ENCODE results near the gene SLC25A23.

Gene SLC25A23

GRCh38 chr19:6460099-6460884, 700 bp upstream of the SLC25A23 start:
- DNase-seq (ENCODE audit: extremely low read depth, low read depth): peak; percentile 93
- peak; percentile 41 for TF ChIP-seq CTCF (IDR thresholded peaks at IDR 0.05; ENCODE audit: low read depth, low read length)

GRCh38 chr19:6458695-6459261, 814 bp downstream of the SLC25A23 start:
- no peak for TF ChIP-seq CTCF (IDR thresholded peaks at IDR 0.05; ENCODE audit: low read depth, low read length)
- DNase-seq (ENCODE audit: extremely low read depth, low read depth): no peak

- no peak for DNase-seq (ENCODE audit: extremely low read depth, low read depth)
- TF ChIP-seq CTCF (IDR thresholded peaks at IDR 0.05; ENCODE audit: low read depth, low read length): no peak
Observed at GRCh38 chr19:6457958-6458694, 1.5 kb downstream of the SLC25A23 start.

GRCh38 chr19:6455924-6456323, 3.7 kb downstream of the SLC25A23 start:
- TF ChIP-seq CTCF (IDR thresholded peaks at IDR 0.05; ENCODE audit: low read depth, low read length): no peak
- no peak for DNase-seq (ENCODE audit: extremely low read depth, low read depth)

- DNase-seq (ENCODE audit: extremely low read depth, low read depth): no peak
- TF ChIP-seq CTCF (IDR thresholded peaks at IDR 0.05; ENCODE audit: low read depth, low read length): no peak
Observed at GRCh38 chr19:6453951-6454565, 5.5 kb downstream of the SLC25A23 start.

GRCh38 chr19:6452899-6453298, 6.7 kb downstream of the SLC25A23 start:
- no peak for TF ChIP-seq CTCF (IDR thresholded peaks at IDR 0.05; ENCODE audit: low read depth, low read length)

More at GRCh38 chr19:6452899-6453298, 6.7 kb downstream of the SLC25A23 start:
- no peak for DNase-seq (ENCODE audit: extremely low read depth, low read depth)
